Measurements from ENCODE around the gene RNASEL.

- TF ChIP-seq POLR2AphosphoS5 (IDR thresholded peaks at IDR 0.05; ENCODE audit: low read depth, low read length) = no peak
- TF ChIP-seq SIN3A (IDR thresholded peaks at IDR 0.05; ENCODE audit: borderline replicate concordance, insufficient read depth, low read length) = no peak
Observed at GRCh38 chr1:182622901-182623528, 34.0 kb upstream of the RNASEL start.
